ENCODE data around the gene KHDC3L. TPM values are rescaled to one million over a fixed set of nuclear protein-coding genes. Genes with fewer than 3 reads are reported as not detected.

Gene KHDC3L
- total RNA-seq, 1 experiment from 2014 or later = 0.22 TPM

DNA sequence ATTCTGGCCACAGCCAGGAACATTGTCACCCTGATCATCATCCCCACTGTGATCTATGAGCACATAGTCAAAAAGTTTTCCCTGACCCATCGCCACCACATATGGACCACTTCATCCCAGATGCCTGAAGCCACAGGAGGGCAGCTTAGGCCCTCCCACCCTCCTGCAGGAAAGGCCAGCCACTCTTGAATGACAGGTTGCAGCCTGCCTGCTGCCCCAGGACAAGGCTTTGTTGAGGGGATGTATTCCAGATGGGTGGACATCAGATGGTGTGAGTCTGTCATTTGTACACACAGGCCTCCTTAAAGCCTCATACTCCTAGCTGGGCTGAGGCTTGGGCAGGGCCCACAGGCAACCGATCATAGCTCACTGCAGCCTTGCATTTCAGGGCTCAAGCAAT is 39.1 kb upstream of the KHDC3L start:
- H2BK20ac ChIP-seq (ENCODE audit: low read depth, low read length, poor library complexity, severe bottlenecking) = no peak overlapping the region
- H3K23ac ChIP-seq (ENCODE audit: insufficient read length, low read depth, low read length) = no peak overlapping the region
- Mint-ChIP-seq H3K4me3 (no peak overlapping the region), H3K4me1 (peaks cover 5 to 6% of the 10 kb centered on the region in 2 experiments; a peak in 3 of 4 replicates), H3K27ac (no peak overlapping the region), H3K27me3 (ENCODE audit: low read depth) (no peaks in the 10 kb centered on the region), H3K36me3 (ENCODE audit: insufficient read depth in 1 of 3, low read depth in 3 of 3) (peaks cover 0 to 7% (median 2%) of the 10 kb centered on the region in 3 experiments; a peak in 5 of 7 replicates), H3K9me3 (peaks cover 13 to 15% of the 10 kb centered on the region in 2 experiments)
- H3K4me1 ChIP-seq (ENCODE audit: insufficient read depth, low read length) = no peaks in the 10 kb centered on the region
- no peak overlapping the region for H2BK5ac ChIP-seq (ENCODE audit: insufficient read length, low read length)
- no peak overlapping the region for H3K18ac ChIP-seq (ENCODE audit: insufficient read length, low read depth, low read length)
- no peak for DNase-seq
- no peaks in the 10 kb centered on the region for H3K27me3 ChIP-seq (ENCODE audit: insufficient read depth, low read length)
- no peak overlapping the region for H3K4me2 ChIP-seq (ENCODE audit: insufficient read depth, insufficient read length, low read length)
- no peak overlapping the region for H2BK12ac ChIP-seq (ENCODE audit: insufficient read length, low read depth, low read length)
- H3K56ac ChIP-seq (ENCODE audit: insufficient read length, low read depth, low read length) = no peak overlapping the region
- no peak overlapping the region for H3T11ph ChIP-seq (ENCODE audit: low read length)
- no peak overlapping the region for H4K5ac ChIP-seq (ENCODE audit: insufficient read length, low read depth, low read length)
- peaks cover under 1% of the 10 kb centered on the region for H3K9me3 ChIP-seq (ENCODE audit: control insufficient read depth, low read depth, low read length)
- H2AFZ ChIP-seq (ENCODE audit: low read length) = no peak overlapping the region
- no peak overlapping the region for H2BK15ac ChIP-seq (ENCODE audit: low read depth, low read length)
- no peak overlapping the region for H3K4ac ChIP-seq (ENCODE audit: low read depth, low read length)
- no peak overlapping the region for H2AK5ac ChIP-seq (ENCODE audit: insufficient read length, low read length)
- H3K79me2 ChIP-seq (ENCODE audit: insufficient read depth, low read length) = no peaks in the 10 kb centered on the region
- WGBS (ENCODE audit: extremely low coverage, insufficient read length, low lambda C conversion rate) = no CpG with 5 or more reads among the region's 2 CpGs
- no peak overlapping the region for H4K91ac ChIP-seq (ENCODE audit: insufficient read length, low read depth, low read length)
- no peak overlapping the region for H2BK120ac ChIP-seq (ENCODE audit: low read depth, low read length, poor library complexity, severe bottlenecking)
- no peaks in the 10 kb centered on the region for H3K79me1 ChIP-seq (ENCODE audit: insufficient read depth, low read depth, low read length, poor library complexity, severe bottlenecking)
- TF ChIP-seq, protein P1, sequence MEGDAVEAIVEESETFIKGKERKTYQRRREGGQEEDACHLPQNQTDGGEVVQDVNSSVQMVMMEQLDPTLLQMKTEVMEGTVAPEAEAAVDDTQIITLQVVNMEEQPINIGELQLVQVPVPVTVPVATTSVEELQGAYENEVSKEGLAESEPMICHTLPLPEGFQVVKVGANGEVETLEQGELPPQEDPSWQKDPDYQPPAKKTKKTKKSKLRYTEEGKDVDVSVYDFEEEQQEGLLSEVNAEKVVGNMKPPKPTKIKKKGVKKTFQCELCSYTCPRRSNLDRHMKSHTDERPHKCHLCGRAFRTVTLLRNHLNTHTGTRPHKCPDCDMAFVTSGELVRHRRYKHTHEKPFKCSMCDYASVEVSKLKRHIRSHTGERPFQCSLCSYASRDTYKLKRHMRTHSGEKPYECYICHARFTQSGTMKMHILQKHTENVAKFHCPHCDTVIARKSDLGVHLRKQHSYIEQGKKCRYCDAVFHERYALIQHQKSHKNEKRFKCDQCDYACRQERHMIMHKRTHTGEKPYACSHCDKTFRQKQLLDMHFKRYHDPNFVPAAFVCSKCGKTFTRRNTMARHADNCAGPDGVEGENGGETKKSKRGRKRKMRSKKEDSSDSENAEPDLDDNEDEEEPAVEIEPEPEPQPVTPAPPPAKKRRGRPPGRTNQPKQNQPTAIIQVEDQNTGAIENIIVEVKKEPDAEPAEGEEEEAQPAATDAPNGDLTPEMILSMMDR (conservative IDR thresholded peaks at IDR 0.05) = no peak
- H4K8ac ChIP-seq (replicated peaks; ENCODE audit: insufficient read length, low read depth, low read length) = no peak overlapping the region
- H3K9ac ChIP-seq (ENCODE audit: extremely low read depth, insufficient read length, low read length) = no peak overlapping the region
- no peak overlapping the region for H3K14ac ChIP-seq (ENCODE audit: insufficient read depth, low read length)
- H3K23me2 ChIP-seq (ENCODE audit: insufficient read length, low read depth, low read length, poor library complexity, severe bottlenecking) = no peaks in the 10 kb centered on the region
- H4K20me1 ChIP-seq (ENCODE audit: control insufficient read depth, insufficient read depth, insufficient read length) = no peaks in the 10 kb centered on the region
- H3K27ac ChIP-seq (ENCODE audit: insufficient read length, low read depth, low read length) = no peak overlapping the region
